HTERT RPE-1 (cell line): ENCODE results near the gene ENOPH1.

Experiments
- in situ Hi-C: fragments of 300-500 bp; cut with MboI; formaldehyde crosslinking; loops from 4 replicates; pipeline ENCODE4 v1.14.3; 2020; ENCODE audit warnings: low sequenced_read_pairs

Gene ENOPH1

DNA sequence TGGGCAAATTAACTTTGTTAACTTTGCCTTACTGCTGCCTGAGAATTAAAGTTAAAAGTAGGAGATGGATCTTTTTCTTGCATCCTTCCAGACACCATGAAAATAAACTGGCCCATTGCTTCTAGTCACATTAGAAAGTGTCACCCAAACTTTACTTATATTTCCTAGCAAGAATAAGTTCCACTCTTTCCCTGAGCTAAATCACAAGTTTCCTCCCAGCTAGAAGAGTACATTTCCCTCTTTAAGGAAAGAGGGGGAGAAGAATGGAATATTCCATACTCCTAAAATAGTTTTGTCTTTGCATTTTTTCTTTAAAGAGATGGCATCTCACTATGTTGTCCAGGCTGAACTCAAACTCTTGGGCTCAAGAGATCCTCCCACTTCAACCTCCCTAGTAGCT lies 77.6 kb downstream of the ENOPH1 start:
- in situ Hi-C loops = no loop called here

DNA sequence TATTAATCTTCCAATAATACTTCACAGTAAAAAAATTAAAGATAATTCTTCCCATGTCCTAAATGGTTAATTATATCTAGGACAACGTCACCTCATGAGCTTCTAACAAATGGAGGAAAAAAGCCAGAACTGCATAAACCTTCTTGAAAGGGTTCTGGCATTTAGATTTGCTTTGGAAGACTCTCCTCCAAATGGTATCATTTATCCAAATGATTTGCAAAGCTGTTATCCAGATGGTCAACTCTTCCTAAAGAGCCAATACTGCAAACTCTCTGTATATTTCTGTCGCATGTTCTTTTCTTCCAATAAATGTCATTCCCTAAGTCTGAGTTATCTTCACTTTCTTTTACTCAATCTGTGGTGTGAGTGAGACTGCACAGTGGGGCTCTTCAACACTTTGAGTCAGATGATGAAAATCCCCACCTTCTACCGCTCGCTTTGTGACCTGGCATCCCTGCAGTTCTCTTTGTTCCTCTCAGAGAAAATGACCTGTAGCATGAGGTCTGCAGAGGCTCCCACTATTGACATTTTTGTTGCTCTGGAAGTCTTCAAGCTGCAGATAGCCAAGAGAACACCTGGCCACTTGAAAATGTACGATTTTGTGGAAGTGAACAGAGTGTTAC lies 78.5 kb downstream of the ENOPH1 start:
- in situ Hi-C loops = no loop called here

DNA sequence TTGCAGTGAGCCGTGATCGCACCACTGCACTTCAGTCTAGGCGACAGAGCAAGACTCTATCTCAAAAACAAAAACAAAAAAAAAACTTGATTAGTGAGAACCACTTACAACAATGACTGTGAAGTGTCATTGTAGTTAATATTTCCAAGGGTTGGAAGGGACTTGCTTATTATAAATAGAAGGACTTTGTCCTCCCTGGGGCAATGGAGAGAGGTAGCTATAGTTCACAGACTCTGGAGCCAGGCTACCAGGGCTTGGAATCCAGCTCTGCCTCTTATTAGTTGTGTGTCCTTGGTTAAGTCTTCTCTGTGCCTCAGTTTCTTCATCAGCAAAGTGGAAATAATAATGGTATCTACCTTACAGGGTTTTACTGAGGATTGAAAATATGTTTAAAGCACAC lies 79.8 kb downstream of the ENOPH1 start:
- in situ Hi-C loops = no loop called here
